ENCODE measurements around the gene USF2. TPM values are rescaled to one million over a fixed set of nuclear protein-coding genes. Genes with fewer than 3 reads are reported as not detected.
A peak's percentile ranks its signal among the peaks of the same experiment; 100 is the strongest.

The USF2 gene
- total and polyA plus RNA-seq, 2 of the 4 experiments (the other 2 are of a cell fraction) = 21.3 to 65.6 TPM

GRCh38 chr19:35265126-35265899, 3.4 kb upstream of the USF2 start (continued):
- TF ChIP-seq CHD1 (IDR thresholded peaks at IDR 0.05; ENCODE audit: low read depth, low read length) = no peak

- Histone ChIP-seq H4K8ac (ENCODE audit: low read depth in 2 of 2, low read length in 2 of 2) (no peak overlapping the region), H3K4me2 (ENCODE audit: low read depth, low read length) (no peak overlapping the region), H2AK5ac (ENCODE audit: low read depth, low read length) (no peak overlapping the region), H3K4me1 (ENCODE audit: control insufficient read depth, insufficient read depth, low read length) (peaks cover 7% of the 10 kb centered on the region), H3K27ac (ENCODE audit: insufficient read depth, low read length) (no peak overlapping the region), H3K18ac (ENCODE audit: low read depth, low read length) (no peak overlapping the region), H3K36me3 (ENCODE audit: control insufficient read depth, insufficient read depth, low read length) (peaks cover 8% of the 10 kb centered on the region), H3K9me1 (ENCODE audit: insufficient read depth, low read length) (peaks cover 8% of the 10 kb centered on the region), H3K23ac (ENCODE audit: low read depth, low read length) (no peak overlapping the region), H3K9me3 (ENCODE audit: control insufficient read depth, insufficient read depth, low read length) (no peaks in the 10 kb centered on the region), H2BK5ac (ENCODE audit: low read depth, low read length, poor library complexity, severe bottlenecking) (no peak overlapping the region), H2AFZ (replicated peaks; ENCODE audit: low read length, poor library complexity) (no peak overlapping the region), H4K5ac (ENCODE audit: low read depth, low read length) (no peak overlapping the region), H2BK120ac (ENCODE audit: low read depth, low read length) (no peak overlapping the region), H3K56ac (ENCODE audit: extremely low read depth, insufficient read depth, low read length) (no peak overlapping the region), H3K27me3 (ENCODE audit: control insufficient read depth, insufficient read depth, low read length) (no peaks in the 10 kb centered on the region), H3K9ac (ENCODE audit: low read depth, low read length) (no peak overlapping the region), H3K79me1 (ENCODE audit: low read depth in 1 of 2, low read length in 2 of 2) (peaks cover 9 to 31% of the 10 kb centered on the region in 2 experiments), H2BK20ac (ENCODE audit: low read depth, low read length) (no peak overlapping the region), H3K4me3 (ENCODE audit: insufficient read depth, low read depth, low read length) (no peak overlapping the region), H3K14ac (replicated peaks; ENCODE audit: low read depth, low read length) (no peak overlapping the region), H2BK15ac (ENCODE audit: low read depth, low read length) (no peak overlapping the region), H4K20me1 (ENCODE audit: insufficient read depth, low read length) (no peaks in the 10 kb centered on the region), H2AK9ac (replicated peaks; ENCODE audit: low read depth, low read length, poor library complexity) (peak overlapping the region; percentile 74), H4K91ac (ENCODE audit: insufficient read depth, low read depth, low read length) (no peak overlapping the region), H3K4ac (ENCODE audit: low read depth, low read length) (no peak overlapping the region)
- dilution Hi-C loops (cut with HindIII; ENCODE audit: low sequenced_read_pairs, unreplicated experiment) (no loop called here), intact Hi-C loops (cut with micrococcal nuclease) (loop anchor here (5.0 kb wide), 1 partner anchor 124 kb away; the partner anchor contains the start of gene FXYD7), in situ Hi-C loops (cut with MboI; ENCODE audit: low sequenced_read_pairs) (no loop called here)
- ChIA-PET CTCF (no interaction called here), POLR2A (ENCODE audit: unreplicated experiment) (no interaction called here)
- WGBS, 2 experiments (ENCODE audit: extremely low coverage in 2 of 2, insufficient read length in 1 of 2) = 100% methylated on average over 1 of the region's 10 CpGs; no CpG with 5 or more reads in 1 of the 2 experiments
- TF ChIP-seq MAZ (IDR thresholded peaks at IDR 0.05; ENCODE audit: borderline replicate concordance, low read depth, low read length) = no peak
- no peak for TF ChIP-seq NFE2L2 (IDR thresholded peaks at IDR 0.05; ENCODE audit: low read depth, low read length)
- no peak for TF ChIP-seq FOS (IDR thresholded peaks at IDR 0.05; ENCODE audit: low read depth, low read length)
- TF ChIP-seq RCOR1 (IDR thresholded peaks at IDR 0.05; ENCODE audit: insufficient replicate concordance, low read length) = no peak
- no peak for TF ChIP-seq BHLHE40 (IDR thresholded peaks at IDR 0.05; ENCODE audit: low read depth, low read length)
- no peak for TF ChIP-seq CHD1 (IDR thresholded peaks at IDR 0.05; ENCODE audit: low read depth, low read length)
- no peak for TF ChIP-seq CEBPB (IDR thresholded peaks at IDR 0.05; ENCODE audit: low read depth, low read length)
- TF ChIP-seq POLR2A (IDR thresholded peaks at IDR 0.05; ENCODE audit: low read depth, low read length) = no peak
- TF ChIP-seq USF2 (IDR thresholded peaks at IDR 0.05; ENCODE audit: low read depth, low read length) = no peak
- no peak for TF ChIP-seq MXI1 (IDR thresholded peaks at IDR 0.05; ENCODE audit: borderline replicate concordance, low read depth, low read length)
- TF ChIP-seq RAD21 (IDR thresholded peaks at IDR 0.05; ENCODE audit: low read length) = no peak
- BruUV-seq (replicated peaks) = no TSS peak
- no peak for ATAC-seq (ENCODE audit: low read depth)
- no peak for DNase-seq
These were observed 2.8 kb upstream of the USF2 start for GRCh38 chr19:35265900-35266519.

Data from IMR-90 (cell line).